Measurements from ENCODE around the gene COL23A1.
"Not testable (repeated sequence)": the region's sequence is repeated elsewhere in the genome, so short reads cannot be mapped to it uniquely, and the experiment has no call there.

The COL23A1 gene

DNA sequence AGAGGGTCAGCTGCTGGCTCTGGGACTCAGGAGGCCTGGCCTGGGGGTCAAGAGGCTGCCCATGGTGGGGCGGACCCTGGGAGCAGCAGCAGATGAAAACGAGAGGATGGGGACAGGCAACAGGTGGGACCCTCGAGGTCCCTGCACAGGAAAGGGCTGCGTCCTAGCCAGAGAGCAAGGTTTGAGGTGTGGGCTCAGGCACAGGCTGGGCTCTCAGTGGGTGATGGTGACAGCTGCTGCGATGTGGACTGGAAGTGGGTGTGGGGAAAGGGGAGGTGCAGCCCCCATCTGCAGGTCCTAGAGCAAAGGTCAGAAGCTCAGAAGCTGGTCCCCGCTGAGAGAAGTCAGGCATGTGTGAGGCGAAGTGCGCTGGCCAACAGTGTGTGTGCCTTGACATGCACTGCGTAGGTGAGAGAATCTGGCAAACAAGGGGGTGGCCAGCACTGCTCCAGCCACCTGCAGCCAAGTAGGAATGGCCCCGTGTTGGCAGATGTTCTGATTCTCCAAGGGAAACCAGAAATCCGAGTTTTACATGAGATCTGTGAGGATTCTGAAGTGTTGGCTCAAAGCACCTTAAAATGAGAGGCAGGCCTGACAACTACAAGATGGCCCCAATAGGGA lies 85.7 kb downstream of the COL23A1 start:
- DNase-seq = no peak

GRCh38 chr5:178502401-178503100 lies 87.6 kb downstream of the COL23A1 start:
- DNase-seq = peak; percentile 53

DNA sequence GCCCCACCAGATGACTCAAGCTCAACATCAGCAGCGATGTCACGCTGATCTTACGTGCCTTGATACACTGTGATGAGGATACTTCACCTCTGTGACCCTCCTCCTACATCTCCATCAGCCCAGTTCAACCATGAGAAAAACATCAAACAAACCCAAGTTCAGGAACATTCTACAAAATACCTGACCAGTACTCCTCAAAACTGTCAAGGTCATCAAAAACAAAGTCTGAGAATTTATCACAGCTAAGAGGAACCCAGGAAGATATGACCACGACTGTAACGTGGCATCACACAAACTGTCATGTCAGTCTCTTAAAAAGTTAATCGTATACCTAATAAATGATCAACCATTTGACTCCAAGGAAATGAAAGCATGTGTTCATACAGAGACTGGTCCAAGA lies 90.8 kb downstream of the COL23A1 start:
- no peak for DNase-seq

DNA sequence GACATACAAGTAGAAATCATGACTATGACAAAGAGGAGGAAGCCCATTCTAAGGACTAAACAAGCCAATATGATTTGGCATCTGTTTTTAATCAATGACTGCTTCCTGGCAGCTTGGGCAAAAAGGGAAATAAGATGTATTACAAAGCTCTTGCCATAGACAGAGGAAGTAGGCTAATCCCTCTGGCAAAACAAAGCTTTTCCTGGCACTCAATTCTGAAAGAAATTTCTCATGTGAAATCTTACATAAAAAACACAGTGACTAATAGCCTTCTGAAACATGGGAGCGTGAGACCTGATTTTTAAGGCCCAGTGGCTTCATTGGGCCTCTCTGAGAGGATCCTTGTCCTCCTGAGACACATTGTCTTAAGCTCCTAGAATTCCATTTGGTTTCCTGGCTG lies 93.6 kb downstream of the COL23A1 start:
- DNase-seq = peak; percentile 87

DNA sequence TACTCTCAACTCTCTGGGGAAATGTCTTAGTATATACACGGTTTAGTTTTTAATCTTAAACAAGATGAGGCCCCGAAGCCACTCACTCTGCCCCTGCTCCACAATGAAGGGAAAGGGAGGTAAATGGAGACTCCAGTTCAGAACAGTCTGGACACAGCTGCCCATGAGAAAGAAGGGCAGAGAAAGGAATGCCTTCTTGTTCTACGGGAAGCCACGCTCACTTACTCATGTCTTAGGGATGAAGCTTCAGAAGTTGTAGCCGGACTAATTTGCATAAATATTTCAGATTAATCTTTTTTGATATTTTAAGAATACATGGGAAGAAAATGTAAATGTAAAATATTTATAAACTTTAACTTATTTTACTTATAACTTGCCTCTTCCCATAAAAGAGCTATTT lies 94.0 kb downstream of the COL23A1 start:
- DNase-seq = peak; percentile 76

GRCh38 chr5:178495706-178496105 lies 94.5 kb downstream of the COL23A1 start:
- no peak for DNase-seq

DNA sequence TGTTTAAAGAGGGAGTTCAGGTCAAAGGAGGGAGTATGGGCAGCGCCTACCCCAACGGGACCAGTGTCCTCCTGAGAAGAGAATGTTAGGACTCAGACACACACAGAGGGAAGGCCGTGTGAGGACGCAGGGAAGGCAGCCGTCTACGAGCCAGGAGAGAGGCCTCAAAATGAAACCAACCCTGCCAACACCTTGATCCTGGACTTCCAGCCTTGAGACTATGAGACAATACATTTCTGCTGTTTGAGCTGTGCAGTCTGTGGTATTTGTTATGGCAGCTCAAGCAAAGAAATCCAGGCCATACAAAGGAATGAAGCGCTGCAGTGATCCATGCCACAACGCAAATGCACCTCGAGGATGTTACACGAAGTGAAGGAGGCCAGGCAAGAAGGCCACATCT lies 97.9 kb downstream of the COL23A1 start:
- no peak for DNase-seq

- no peak for DNase-seq
Observed at GRCh38 chr5:178490935-178491652, 99.1 kb downstream of the COL23A1 start.

- DNase-seq = no peak
Observed at GRCh38 chr5:178489271-178489976, 100.8 kb downstream of the COL23A1 start.

DNA sequence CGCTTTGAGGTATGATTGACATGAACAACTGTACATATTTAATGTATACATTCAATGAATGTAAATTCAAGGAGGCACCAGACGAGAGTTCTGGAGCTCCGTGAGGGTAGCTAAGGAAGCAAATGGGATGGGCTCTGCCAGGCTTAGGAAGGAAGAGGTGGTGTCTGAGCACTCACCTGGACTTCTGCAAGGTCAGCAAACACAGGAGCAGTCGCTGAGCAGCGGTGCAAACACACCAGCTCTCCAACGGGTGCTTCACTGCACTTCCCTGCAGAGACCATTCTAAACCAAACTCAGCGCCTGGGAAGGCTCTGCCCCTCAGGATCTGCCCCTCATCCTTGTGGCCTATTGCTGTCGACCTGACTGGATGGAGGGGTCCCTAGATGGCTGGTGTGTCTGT lies 101.5 kb downstream of the COL23A1 start:
- DNase-seq = no peak

DNA sequence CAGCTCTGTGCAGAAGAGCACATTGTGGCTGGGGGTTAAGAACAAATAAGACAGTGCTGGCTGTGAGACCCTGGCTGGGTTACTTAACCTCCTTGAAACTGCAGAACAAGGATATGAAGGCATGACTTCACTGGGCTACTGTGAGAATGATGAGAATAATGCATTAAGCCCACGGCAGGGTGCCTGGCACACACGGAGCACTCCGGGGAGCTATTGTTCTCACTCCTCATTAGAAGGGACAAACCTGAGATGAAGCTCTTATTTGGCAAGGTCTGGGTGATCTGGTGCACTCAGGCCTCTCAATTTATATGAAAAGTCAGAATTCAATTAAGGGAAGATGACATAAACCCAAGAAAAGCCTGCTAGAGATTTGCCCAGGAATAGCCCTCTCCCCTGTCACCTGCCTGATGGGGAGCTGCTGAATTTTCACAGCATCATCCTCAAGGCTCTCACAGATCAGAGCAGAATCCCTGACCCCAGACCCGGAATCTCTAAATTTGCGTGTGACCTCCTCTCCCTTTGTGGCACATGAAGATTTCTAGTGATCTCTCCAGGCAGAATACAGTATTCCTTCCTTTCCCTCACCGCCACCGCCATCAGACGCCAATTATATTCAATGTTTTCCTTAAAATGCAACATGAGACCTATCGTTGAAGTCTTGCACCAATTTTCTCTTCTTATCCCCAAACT lies 102.1 kb downstream of the COL23A1 start:
- no peak for DNase-seq

- DNase-seq = not testable (repeated sequence)
Observed at GRCh38 chr5:178486878-178487512, 103.2 kb downstream of the COL23A1 start.

- no peak for DNase-seq
Observed at GRCh38 chr5:178486239-178486641, 104.0 kb downstream of the COL23A1 start.

GRCh38 chr5:178483620-178484019 lies 106.6 kb downstream of the COL23A1 start:
- DNase-seq = peak; percentile 40

DNA sequence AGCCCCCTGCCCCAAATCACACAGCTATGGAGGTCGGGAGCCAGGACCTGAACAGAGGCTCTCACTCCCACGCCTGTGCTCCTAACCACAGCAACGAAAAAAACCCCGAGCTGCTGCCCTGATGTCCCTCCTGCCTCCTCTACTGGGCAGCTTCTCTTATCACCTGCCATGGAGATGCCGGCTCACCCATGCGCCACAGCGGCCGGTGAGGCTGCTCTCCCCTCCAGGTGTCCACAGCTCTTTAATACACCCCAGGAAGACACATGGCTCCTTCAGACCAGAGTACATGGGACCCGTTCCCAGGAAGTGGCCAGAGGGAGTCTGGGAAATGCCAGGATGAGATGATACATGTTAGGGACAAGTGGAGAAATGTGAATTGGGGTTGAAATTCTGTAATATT lies 110.9 kb downstream of the COL23A1 start:
- no peak for DNase-seq

DNA sequence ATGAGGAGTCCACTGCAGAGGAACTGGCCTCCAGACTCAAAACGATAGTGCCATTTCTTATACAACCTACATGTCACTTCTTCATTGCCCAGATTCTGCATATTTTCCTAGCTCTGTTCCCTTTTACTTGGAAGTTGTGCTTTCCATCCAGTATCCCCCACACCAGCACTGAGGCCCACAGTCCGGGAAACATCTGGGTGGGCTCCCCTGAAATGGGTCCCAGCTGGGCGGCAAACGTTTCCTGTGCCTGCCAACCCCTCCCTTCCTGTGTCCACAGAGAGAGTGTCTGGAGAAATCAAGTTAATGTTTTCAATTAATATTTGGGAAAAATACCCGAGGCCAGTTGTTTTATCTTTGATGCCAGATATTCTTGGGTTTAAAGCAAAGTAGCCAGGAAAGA lies 111.8 kb downstream of the COL23A1 start:
- DNase-seq = no peak

DNA sequence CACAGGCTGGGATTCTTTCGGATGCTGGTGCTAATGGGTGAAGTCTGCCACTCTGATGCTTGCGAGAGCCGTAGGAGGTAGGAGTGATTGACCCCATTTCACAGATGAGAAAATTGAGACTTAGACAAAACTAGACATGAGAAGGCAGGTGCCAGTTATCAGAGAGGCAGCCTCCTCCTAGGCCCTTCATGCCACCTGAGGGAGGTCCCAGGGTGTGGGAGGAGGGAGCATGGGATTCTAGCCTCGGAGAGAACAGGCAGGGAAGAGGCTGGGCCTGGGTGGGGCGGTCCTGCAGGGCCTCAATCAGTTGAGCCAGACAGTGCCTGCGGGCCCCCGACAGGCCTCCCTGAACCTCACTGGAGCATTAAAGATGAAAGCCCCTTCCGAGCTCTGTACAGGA lies 112.4 kb downstream of the COL23A1 start:
- DNase-seq = no peak

- peak; percentile 32 for DNase-seq
Observed at GRCh38 chr5:178476972-178477754, 113.0 kb downstream of the COL23A1 start.

DNA sequence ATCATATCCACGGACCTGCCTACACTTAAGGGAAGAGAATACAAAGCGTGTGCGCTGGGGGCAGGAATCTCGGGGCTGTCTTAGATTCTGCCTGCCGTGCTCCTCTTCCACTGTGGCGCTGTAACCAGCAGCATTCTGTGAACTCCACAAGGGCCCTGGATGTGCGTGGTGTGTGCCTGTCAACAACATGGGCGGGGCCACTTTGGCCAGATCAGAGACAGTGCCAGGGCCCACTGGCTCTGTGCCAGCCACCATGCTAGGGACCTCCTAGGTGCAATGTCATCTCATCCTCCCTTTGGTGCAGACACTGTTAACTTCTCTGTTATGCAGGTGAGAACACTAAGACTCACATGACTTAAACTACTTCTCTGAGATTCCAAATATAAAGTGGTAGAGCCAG lies 113.7 kb downstream of the COL23A1 start:
- no peak for DNase-seq

DNA sequence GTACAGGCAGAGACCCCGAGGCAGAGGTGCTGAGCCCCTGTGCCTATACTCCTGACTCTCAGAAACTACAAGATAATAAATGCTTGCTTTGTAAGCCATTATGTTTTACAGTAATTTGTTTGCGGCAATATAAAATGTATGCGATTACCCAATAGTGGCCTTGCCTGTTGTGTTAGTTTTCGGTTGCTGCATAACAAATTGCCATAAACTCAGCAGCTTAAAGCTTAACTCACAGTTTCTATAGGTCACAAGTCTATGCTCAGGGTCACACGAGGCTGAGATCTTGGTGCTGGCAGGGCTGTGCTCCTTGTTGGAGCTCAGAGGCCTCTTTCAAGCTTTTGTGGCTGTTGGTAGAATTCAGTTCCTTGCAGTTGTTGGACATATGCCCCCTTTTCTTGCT lies 114.8 kb downstream of the COL23A1 start:
- no peak for DNase-seq

DNA sequence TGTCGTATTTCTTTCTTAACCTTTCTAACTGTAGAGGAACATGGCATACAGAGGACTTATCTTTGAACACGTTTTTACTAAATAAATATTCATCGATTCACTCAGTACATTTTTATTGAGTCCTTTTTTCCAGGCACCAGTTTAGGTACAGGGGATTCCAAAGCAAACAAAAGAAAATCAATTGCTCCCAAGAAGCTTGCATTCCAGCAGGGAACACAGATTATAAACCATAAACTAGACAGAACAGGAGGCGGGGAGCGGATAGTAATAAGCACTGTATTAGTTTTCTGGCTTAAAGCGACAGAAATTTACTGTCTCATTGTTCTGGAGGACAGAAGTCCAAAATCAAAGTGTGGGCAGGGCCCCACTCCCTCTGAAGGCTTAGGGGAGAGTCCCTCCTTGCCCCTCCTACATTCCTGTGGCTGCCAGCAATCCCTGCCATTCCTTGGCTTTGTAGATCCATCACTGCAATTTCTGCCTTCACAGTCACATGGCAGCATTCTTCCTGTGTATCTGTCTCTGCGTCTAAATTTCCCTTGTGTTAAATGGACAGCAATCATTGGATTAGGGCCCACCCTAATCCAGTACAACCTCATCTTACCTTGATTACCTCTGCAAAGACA lies 115.5 kb downstream of the COL23A1 start:
- peak; percentile 63 for DNase-seq
